Mesodermal cell (in vitro differentiated cells): Measurements from ENCODE around the gene KLK1.

Source experiments
- H3K27ac ChIP-seq: 2 replicates; pipeline ENCODE4 v1.7.0; 2013; ENCODE audit warnings: mild to moderate bottlenecking, low read depth, low read length, moderate library complexity; ENCODE audit not compliant: severe bottlenecking
- H3K36me3 ChIP-seq: 2 replicates; pipeline ENCODE4 v1.7.1; 2013; ENCODE audit warnings: mild to moderate bottlenecking, low read length, moderate library complexity; ENCODE audit not compliant: control insufficient read depth, insufficient read depth
- H3K4me1 ChIP-seq: one replicate; pipeline ENCODE4 v1.7.1; 2013; ENCODE audit warnings: mild to moderate bottlenecking, low read length; ENCODE audit not compliant: insufficient read depth, control insufficient read depth, poor library complexity, severe bottlenecking
- H3K4me3 ChIP-seq: 2 replicates; pipeline ENCODE4 v1.7.0; 2013; ENCODE audit warnings: low read length, control low read depth, mild to moderate bottlenecking; ENCODE audit not compliant: insufficient read depth, poor library complexity, severe bottlenecking; ENCODE audit errors: extremely low read depth
- H3K9me3 ChIP-seq: 2 replicates; pipeline ENCODE4 v1.7.1; 2013; ENCODE audit warnings: mild to moderate bottlenecking, low read length, moderate library complexity; ENCODE audit not compliant: control insufficient read depth
- WGBS, 2 experiments: methylation state at CpG; one replicate each; pipeline ENCODE4 v1.1.5; 2013; ENCODE audit warnings: missing lambda C conversion rate in 2 of 2; ENCODE audit not compliant: insufficient coverage in 2 of 2; 5-methylcytosine and 5-hydroxymethylcytosine counted together

The KLK1 gene

DNA sequence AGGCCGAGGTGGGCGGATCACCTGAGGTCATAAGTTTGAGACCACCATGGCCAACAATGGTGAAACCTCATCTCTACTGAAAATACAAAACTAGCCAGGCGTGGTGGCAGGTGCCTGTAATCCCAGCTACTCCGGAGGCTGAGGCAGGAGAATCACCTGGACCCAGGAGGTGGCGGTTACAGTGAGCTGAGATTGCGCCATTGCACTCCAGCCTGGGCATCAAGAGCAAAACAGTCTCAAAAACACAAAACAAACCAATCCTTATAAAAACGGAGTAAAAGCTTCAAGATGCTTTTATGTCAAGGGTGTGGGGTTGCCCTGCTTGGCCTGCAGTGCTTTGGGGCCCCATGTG, 26.2 kb downstream of the KLK1 start:
- 93 to 96% methylated on average over 5 of the region's 7 CpGs for WGBS, 2 experiments
- H3K9me3 ChIP-seq, result no peaks in the 10 kb centered on the region
- H3K36me3 ChIP-seq, result peaks cover 62% of the 10 kb centered on the region
- no peak overlapping the region for H3K4me3 ChIP-seq
- no peak overlapping the region for H3K27ac ChIP-seq
- peaks cover 9% of the 10 kb centered on the region for H3K4me1 ChIP-seq

DNA sequence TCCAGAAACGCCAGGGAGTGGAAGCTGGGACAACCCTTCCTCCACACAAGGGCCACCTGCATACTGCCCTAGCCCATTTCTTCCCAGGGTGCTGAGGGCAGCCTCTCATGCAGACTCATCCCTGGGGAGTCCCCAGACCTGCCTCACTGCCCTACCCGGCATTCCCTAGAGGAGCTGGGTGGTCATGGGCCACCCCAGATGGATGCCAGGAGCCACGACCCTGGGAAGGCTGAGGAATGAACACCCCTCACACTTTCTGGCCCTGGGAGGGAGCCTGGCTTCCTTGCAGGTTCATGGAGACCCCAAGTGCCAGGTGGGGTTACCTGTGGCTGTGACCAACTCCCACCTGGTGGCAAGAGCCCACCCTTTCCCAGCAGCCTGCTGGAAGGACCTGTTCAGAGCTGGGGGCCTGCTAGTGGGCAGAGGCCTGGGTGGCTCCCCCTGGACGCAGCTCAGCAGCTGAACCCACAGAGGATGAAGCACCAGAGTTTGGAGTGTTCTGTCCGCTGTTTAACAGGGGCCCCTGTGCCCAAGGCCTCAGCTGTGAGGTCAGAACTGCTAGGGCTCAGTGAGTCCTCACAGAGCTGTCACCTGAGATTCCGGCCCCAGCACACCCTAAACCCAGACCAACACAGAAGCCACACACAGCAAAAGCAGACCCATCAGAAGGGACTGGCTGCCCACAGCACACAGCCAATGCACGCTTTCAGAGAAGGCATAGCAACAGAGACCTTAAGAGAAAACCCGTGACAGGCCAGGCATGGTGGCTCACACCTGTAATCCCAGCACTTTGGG, 26.8 kb downstream of the KLK1 start:
- 90 to 94% methylated on average over 7 to 8 of the region's 8 CpGs for whole genome bisulfite sequencing, 2 experiments
- H3K4me1 ChIP-seq, result peaks cover 4% of the 10 kb centered on the region
- H3K9me3 ChIP-seq, result no peaks in the 10 kb centered on the region
- H3K36me3 ChIP-seq, result peaks cover 56% of the 10 kb centered on the region
- no peak overlapping the region for H3K4me3 ChIP-seq
- no peak overlapping the region for H3K27ac ChIP-seq

DNA sequence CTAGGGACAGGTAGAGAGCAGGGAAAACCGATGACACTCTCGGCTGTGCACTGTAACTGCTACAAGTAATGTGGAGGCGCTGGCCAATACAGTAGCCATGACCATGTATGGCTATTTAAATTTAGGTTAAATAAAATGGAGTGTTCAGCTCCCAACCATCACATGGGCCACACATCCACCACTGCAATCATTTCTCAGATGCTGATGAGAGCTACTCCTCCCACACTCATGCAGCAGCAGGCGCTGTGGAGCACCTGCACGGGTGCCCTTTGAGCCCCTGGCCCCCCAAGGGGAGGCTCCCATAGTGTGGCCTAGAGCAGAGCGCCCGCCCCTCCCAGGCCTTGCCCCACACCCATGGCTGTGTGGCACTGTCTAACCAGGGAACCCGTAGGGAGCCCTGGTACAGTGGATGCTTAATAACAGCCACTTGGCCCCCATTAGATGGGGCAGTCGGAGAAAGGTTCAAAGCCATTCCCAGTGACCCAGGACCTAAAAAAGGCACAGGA, 27.4 kb downstream of the KLK1 start:
- Histone ChIP-seq H3K4me3 (no peak overlapping the region), H3K9me3 (no peaks in the 10 kb centered on the region), H3K36me3 (peaks cover 52% of the 10 kb centered on the region), H3K4me1 (peaks cover 4% of the 10 kb centered on the region), H3K27ac (no peak overlapping the region)
- WGBS, 2 experiments, result 92 to 99% methylated on average over 5 to 9 of the region's 9 CpGs

DNA sequence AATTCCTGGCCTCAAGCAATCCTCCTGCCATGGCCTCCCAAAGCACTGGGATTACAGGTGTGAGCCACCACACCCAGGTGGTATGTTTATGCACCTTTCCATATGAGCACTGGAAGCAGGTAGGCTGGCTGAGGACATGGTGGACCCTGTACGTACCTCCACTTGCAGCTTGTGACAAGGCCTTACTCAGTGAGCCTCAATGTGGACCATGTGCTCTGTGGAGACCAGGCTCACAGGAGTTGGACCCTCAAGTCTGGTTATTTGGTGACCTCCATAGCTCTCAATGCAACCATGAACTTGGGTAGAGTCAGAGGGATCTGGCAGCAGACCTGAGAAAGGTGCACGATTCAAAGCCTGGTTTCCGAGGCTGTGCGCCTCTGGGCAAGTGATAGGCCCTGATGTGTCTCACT, 27.9 kb downstream of the KLK1 start:
- Histone ChIP-seq H3K36me3 (peaks cover 47% of the 10 kb centered on the region), H3K27ac (no peak overlapping the region), H3K4me3 (no peak overlapping the region), H3K4me1 (peaks cover under 1% of the 10 kb centered on the region), H3K9me3 (no peaks in the 10 kb centered on the region)
- WGBS, 2 experiments, result 87% methylated on average over 2 to 4 of the region's 4 CpGs

DNA sequence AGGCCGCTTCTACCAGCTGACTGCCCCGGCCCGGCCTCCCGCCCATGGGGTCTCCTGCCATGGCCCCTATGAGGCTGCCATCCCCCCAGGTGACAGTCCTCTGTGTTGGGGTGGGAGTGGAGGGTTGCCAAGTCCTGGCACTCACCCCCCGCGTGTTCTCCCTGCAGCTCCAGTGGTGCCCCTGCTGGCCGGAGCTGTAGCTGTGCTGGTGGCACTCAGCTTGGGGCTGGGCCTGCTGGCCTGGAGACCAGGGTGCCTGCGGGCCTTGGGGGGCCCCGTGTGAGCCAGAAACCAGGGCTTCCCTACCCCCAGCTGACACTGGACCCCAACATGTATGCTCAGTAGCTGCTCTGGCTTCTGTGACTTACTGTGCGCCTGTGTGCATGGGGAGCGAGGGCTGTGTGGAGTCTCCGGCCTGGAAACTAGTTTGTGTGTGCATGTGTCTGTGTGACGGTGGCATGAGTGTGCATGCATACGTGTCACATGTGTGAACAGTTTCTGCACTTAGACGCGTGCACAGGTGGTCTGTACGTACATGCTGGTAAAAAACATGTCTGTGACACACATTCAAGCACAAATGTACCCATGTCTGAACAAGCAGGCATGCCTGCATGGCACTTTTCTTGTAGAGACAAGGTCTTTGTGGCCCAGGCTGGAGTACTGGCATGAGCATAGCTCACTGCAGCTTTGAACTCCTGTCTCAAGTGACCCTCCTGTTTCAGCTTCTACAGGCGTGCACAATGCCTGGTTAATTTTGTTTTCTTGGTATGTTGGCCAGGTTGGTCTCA, 28.5 kb downstream of the KLK1 start:
- H3K36me3 ChIP-seq, result peaks cover 41% of the 10 kb centered on the region
- no peak overlapping the region for H3K4me3 ChIP-seq
- 60 to 82% methylated on average over 11 to 15 of the region's 18 CpGs for WGBS, 2 experiments
- no peaks in the 10 kb centered on the region for H3K9me3 ChIP-seq
- no peaks in the 10 kb centered on the region for H3K4me1 ChIP-seq
- no peak overlapping the region for H3K27ac ChIP-seq

DNA sequence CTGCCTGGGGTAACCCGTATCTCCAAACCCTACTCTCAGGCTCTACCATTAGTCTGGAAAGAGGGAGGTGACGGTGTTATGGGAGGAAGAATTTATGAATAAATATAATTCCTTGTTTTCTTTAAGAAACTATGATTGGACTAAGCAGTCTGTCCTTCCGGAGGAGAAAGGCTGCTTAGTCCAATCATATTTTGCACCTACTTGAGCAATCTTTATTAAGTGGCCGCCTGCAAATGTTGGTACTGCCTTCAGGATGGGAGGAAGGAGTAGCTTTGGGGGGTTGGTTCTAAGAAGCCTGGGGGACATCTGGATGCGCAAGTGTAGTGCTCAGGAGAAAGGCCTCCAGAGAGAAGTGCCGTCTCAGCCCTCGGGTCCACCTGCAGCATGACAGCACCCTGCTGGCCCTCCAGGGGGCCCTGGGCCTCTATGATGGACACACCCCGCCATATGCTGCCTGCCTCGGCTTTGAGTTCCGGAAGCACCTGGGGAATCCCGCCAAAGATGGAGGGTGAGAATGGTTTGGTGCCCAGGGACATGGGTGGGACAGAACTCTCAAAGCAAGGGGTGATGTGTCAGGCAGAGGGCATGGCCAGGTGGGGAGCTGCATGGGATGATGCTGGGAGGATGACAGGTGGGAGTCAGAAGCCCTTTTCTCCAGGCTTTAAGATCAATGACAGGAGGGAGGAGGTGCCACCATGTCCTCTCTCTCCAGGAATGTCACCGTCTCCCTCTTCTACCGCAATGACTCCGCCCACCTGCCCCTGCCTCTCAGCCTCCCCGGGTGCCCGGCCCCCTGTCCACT, 29.3 kb downstream of the KLK1 start:
- peaks cover 33% of the 10 kb centered on the region for H3K36me3 ChIP-seq
- H3K4me3 ChIP-seq, result no peak overlapping the region
- H3K4me1 ChIP-seq, result no peaks in the 10 kb centered on the region
- H3K27ac ChIP-seq, result no peak overlapping the region
- 45 to 51% methylated on average over 5 to 11 of the region's 16 CpGs for WGBS, 2 experiments
- no peaks in the 10 kb centered on the region for H3K9me3 ChIP-seq

DNA sequence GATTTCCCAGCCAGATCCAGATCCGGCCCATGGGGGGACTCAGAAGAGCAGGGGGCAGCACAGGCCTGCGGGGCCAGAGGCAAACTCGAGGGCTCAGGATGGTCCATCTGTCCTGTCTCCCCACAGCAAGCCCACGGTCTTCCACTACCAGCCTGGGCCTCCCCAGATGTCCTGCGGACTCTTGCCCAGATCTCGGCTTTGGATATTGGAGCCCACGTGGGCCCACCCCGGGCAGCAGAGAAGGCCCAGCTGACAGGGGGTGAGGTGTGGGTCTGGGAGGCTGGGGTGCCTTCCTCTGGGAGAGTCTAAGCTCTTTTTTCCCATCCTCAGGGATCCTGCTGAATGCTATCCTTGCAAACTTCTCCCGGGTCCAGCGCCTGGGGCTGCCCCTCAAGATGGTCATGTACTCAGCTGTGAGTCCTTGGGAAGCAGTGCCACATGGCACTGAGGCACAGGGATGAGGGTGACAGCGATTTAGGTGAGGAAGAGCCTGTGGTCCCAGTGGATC, 30.0 kb downstream of the KLK1 start:
- H3K36me3 ChIP-seq, result peaks cover 26% of the 10 kb centered on the region
- H3K27ac ChIP-seq, result no peak overlapping the region
- H3K9me3 ChIP-seq, result no peaks in the 10 kb centered on the region
- no peak overlapping the region for H3K4me3 ChIP-seq
- 89% methylated on average over 6 to 7 of the region's 11 CpGs for WGBS, 2 experiments
- no peaks in the 10 kb centered on the region for H3K4me1 ChIP-seq

DNA sequence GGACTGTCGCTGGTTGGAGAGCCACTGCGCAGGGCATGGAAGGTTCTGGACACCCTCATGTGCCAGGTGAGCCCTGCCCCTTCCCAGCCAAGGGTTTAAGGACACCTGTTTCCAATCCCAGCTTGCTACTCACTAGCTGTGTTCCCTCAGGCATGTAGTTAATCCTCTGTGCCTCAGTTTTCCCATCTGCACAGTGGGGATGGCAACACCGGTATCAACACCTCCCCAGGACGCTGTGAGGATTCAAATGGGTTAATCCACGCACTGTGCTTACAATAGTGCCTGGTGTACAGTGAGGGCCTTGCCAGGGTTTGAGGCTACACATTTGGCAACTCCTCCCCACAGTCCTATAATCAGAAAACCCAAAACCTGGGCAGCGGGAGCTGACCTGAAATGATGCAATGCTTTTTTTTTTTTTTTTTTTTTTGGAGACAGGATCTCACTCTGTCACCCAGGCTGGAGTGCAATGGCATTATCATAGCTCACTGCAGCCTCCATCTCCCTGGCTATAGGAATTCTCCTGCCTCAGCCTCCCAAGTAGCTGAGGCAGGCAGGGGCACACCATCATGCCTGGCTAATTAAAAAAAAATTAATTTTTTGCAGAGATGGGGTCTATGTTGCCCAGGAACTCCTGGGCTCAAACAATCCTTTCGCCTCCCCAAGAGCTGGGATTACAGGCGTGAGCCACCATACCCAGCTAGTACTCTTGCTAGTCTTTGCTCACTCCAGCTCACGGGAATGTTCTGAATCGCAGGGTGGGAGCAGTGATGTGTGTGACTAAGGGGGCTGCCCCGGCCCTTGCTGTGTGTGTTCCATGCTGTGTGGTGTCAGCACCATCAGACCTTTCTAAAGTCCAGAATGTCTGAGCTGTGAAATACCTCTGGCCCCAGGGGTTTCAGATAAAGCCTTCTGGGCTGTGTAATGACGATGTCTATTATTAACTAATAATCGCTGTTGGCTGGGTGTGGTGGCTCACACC, 31.0 kb downstream of the KLK1 start:
- H3K4me1 ChIP-seq, result no peaks in the 10 kb centered on the region
- H3K4me3 ChIP-seq, result no peak overlapping the region
- WGBS, 2 experiments, result 92 to 98% methylated on average over 7 of the region's 13 CpGs
- no peaks in the 10 kb centered on the region for H3K9me3 ChIP-seq
- no peak overlapping the region for H3K27ac ChIP-seq
- H3K36me3 ChIP-seq, result peaks cover 16% of the 10 kb centered on the region

DNA sequence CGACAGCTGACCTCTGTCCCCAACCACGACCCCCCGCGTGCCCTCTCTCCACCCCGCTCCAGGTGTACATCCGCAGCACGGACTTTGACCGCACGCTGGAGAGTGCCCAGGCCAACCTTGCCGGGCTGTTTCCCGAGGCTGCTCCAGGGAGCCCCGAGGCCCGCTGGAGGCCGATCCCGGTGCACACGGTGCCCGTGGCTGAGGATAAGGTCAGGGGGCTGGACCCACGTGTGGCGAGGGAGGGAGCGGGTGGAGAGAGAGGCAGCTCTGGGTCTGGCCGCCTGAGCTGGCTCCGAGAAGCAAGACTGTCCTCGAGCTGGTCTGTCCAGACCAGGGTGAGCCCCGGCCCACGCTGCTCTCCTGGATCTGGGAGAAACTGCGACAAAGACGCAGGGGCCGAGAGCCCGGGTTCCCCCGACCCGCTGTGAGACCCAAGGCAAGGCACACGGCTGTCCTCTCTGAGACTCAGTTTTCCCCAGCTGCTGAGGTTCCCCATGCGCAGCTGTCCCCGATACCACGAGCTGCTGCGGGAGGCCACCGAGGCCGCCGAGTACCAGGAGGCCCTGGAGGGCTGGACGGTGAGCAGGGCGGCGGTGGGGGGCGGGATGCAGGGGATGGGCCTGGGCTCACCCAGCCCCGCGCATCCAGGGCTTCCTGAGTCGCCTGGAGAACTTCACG, 31.9 kb downstream of the KLK1 start:
- H3K27ac ChIP-seq, result no peak overlapping the region
- no peak overlapping the region for H3K4me3 ChIP-seq
- H3K4me1 ChIP-seq, result no peaks in the 10 kb centered on the region
- peaks cover 8% of the 10 kb centered on the region for H3K36me3 ChIP-seq
- no peaks in the 10 kb centered on the region for H3K9me3 ChIP-seq
- 93% methylated on average over 43 to 47 of the region's 47 CpGs for WGBS, 2 experiments
